Common myeloid progenitor, CD34-positive (primary cell): ENCODE results near the gene ACACB.

Experiments
- CTCF ChIA-PET: fragments of 350-600 bp; sonication (Branson Sonifier 250); formaldehyde crosslinking; loops from one replicate; lab custom pipeline; 2021; ENCODE audit warnings: antibody characterized with exemption; lab: Charles Lee
- POLR2A ChIA-PET: fragments of 350-600 bp; sonication (Branson Sonifier 250); formaldehyde crosslinking; loops from one replicate; lab custom pipeline; 2021; ENCODE audit warnings: antibody characterized with exemption; lab: Charles Lee
- DNase-seq, 3 donors: peaks; one replicate each; pipeline versions ENCODE4 v3.0.0 to v3.0.0-alpha.2; 2013
- H3K27ac ChIP-seq, 2 experiments: 1 replicate in 1 of 2; 2 replicates in 1 of 2; pipeline ENCODE4 v1.7.0; 2013; ENCODE audit warnings: inconsistent platforms in 2 of 2, low read length in 2 of 2, mild to moderate bottlenecking in 2 of 2, low read depth in 1 of 2, moderate library complexity in 1 of 2; ENCODE audit not compliant: severe bottlenecking in 2 of 2, insufficient read depth in 1 of 2, poor library complexity in 1 of 2
- H3K27me3 ChIP-seq, 5 experiments: replicated peaks in 2 of 5; 1 replicate in 3 of 5; 2 replicates in 2 of 5; pipeline versions ENCODE4 v1.6.1 to v1.7.0; 2013; ENCODE audit warnings: low read length in 4 of 5, mild to moderate bottlenecking in 2 of 5, moderate library complexity in 2 of 5, inconsistent platforms in 1 of 5; ENCODE audit not compliant: insufficient read depth in 5 of 5, control insufficient read depth in 4 of 5
- H3K36me3 ChIP-seq, 4 experiments: 1 replicate in 2 of 4; 2 replicates in 2 of 4; pipeline versions ENCODE4 v1.6.1 to v1.7.0; 2013; ENCODE audit warnings: low read length in 3 of 4, control low read depth in 1 of 4, mild to moderate bottlenecking in 1 of 4; ENCODE audit not compliant: control insufficient read depth in 4 of 4, insufficient read depth in 4 of 4
- H3K4me1 ChIP-seq, 4 experiments: 1 replicate in 3 of 4; 2 replicates in 1 of 4; pipeline versions ENCODE4 v1.6.1 to v1.7.1; 2013; ENCODE audit warnings: low read length in 3 of 4, mild to moderate bottlenecking in 3 of 4, control low read depth in 1 of 4, inconsistent platforms in 1 of 4, moderate library complexity in 1 of 4; ENCODE audit not compliant: control insufficient read depth in 4 of 4, insufficient read depth in 4 of 4; ENCODE audit errors: control extremely low read depth in 1 of 4
- H3K4me3 ChIP-seq, 7 experiments: 1 replicate in 4 of 7; 2 replicates in 3 of 7; pipeline versions ENCODE4 v1.5.1 to v1.7.0; 2013; ENCODE audit warnings: mild to moderate bottlenecking in 7 of 7, low read length in 6 of 7, moderate library complexity in 6 of 7, inconsistent platforms in 2 of 7, low read depth in 2 of 7, control low read depth in 1 of 7; ENCODE audit not compliant: insufficient read depth in 4 of 7, control insufficient read depth in 1 of 7; ENCODE audit errors: extremely low read depth in 1 of 7
- H3K9me3 ChIP-seq, 5 experiments: 1 replicate in 4 of 5; 2 replicates in 1 of 5; pipeline versions ENCODE4 v1.6.1 to v1.7.1; 2013; ENCODE audit warnings: low read length in 4 of 5, mild to moderate bottlenecking in 2 of 5, inconsistent platforms in 1 of 5, low read depth in 1 of 5, moderate library complexity in 1 of 5; ENCODE audit not compliant: control insufficient read depth in 4 of 5, insufficient read depth in 2 of 5; ENCODE audit errors: control extremely low read depth in 1 of 5
- WGBS: methylation state at CpG from one replicate; pipeline ENCODE4 v1.1.5; 2013; ENCODE audit not compliant: insufficient coverage; 5-methylcytosine and 5-hydroxymethylcytosine counted together

Gene ACACB

GRCh38 chr12:109219938-109220337 is 103.6 kb downstream of the ACACB start:
- H3K27me3 ChIP-seq, result no peaks in the 10 kb centered on the region
- no peaks in the 10 kb centered on the region for H3K9me3 ChIP-seq
- H3K36me3 ChIP-seq, result peaks cover 0 to 34% (median 6%) of the 10 kb centered on the region in 4 experiments
- H3K27ac ChIP-seq, result no peak overlapping the region
- ChIA-PET POLR2A (no interaction called here), CTCF (no interaction called here)
- no peak overlapping the region for H3K4me3 ChIP-seq
- no peaks in the 10 kb centered on the region for H3K4me1 ChIP-seq
- WGBS, result no CpG with 5 or more reads among the region's 2 CpGs
- DNase-seq, result no peak

- WGBS, result 98% methylated on average over 7 of the region's 10 CpGs
- no peak overlapping the region for H3K4me3 ChIP-seq
- H3K36me3 ChIP-seq, result peaks cover 0 to 38% (median 5%) of the 10 kb centered on the region in 4 experiments
- no peaks in the 10 kb centered on the region for H3K9me3 ChIP-seq
- POLR2A ChIA-PET, result no interaction called here
- H3K27me3 ChIP-seq, result no peaks in the 10 kb centered on the region
- no peak overlapping the region for H3K27ac ChIP-seq
- CTCF ChIA-PET, result no interaction called here
- no peak for DNase-seq
- H3K4me1 ChIP-seq, result no peaks in the 10 kb centered on the region
These were observed 105.0 kb downstream of the ACACB start for GRCh38 chr12:109221277-109221931.

GRCh38 chr12:109222062-109222461 is 105.7 kb downstream of the ACACB start:
- no peaks in the 10 kb centered on the region for H3K4me1 ChIP-seq
- ChIA-PET POLR2A (no interaction called here), CTCF (no interaction called here)
- H3K4me3 ChIP-seq, result no peak overlapping the region
- peaks cover 0 to 34% (median 3%) of the 10 kb centered on the region in 4 experiments for H3K36me3 ChIP-seq
- no peaks in the 10 kb centered on the region for H3K9me3 ChIP-seq
- no peak overlapping the region for H3K27ac ChIP-seq
- WGBS, result 98% methylated on average over 7 of the region's 7 CpGs
- DNase-seq, result no peak
- no peaks in the 10 kb centered on the region for H3K27me3 ChIP-seq

GRCh38 chr12:109222496-109222895 is 106.1 kb downstream of the ACACB start:
- CTCF ChIA-PET, result no interaction called here
- Histone ChIP-seq H3K9me3 (no peaks in the 10 kb centered on the region), H3K27me3 (no peaks in the 10 kb centered on the region), H3K27ac (no peak overlapping the region), H3K36me3 (peaks cover 0 to 36% (median 3%) of the 10 kb centered on the region in 4 experiments), H3K4me3 (no peak overlapping the region), H3K4me1 (no peaks in the 10 kb centered on the region)
- no peak for DNase-seq
- POLR2A ChIA-PET, result no interaction called here
- WGBS, result 93% methylated on average over 18 of the region's 18 CpGs

GRCh38 chr12:109223211-109223610 is 106.8 kb downstream of the ACACB start:
- WGBS, result 100% methylated on average over 7 of the region's 10 CpGs
- ChIA-PET CTCF (interaction anchor here (0.5 to 0.6 kb wide), 2 partner anchors 8 to 204 kb away, joined by 3 to 4 read pairs; no protein-coding TSS in a partner anchor), POLR2A (no interaction called here)
- Histone ChIP-seq H3K4me1 (no peaks in the 10 kb centered on the region), H3K27me3 (no peaks in the 10 kb centered on the region), H3K27ac (no peak overlapping the region), H3K9me3 (no peaks in the 10 kb centered on the region), H3K4me3 (no peak overlapping the region), H3K36me3 (peaks cover 0 to 33% (median 3%) of the 10 kb centered on the region in 4 experiments)
- no peak for DNase-seq

GRCh38 chr12:109223868-109224267 is 107.5 kb downstream of the ACACB start:
- 94% methylated on average over 4 of the region's 5 CpGs for WGBS

GRCh38 chr12:109228664-109229063 is 112.3 kb downstream of the ACACB start:
- CTCF ChIA-PET, result no interaction called here
- H3K9me3 ChIP-seq, result no peaks in the 10 kb centered on the region
- POLR2A ChIA-PET, result no interaction called here
- peaks cover 0 to 46% (median 6%) of the 10 kb centered on the region in 4 experiments for H3K36me3 ChIP-seq
- no peak overlapping the region for H3K27ac ChIP-seq
- DNase-seq, result no peak
- H3K4me3 ChIP-seq, result no peak overlapping the region
- WGBS, result 100% methylated on average over 4 of the region's 4 CpGs
- H3K4me1 ChIP-seq, result no peaks in the 10 kb centered on the region
- H3K27me3 ChIP-seq, result no peaks in the 10 kb centered on the region

More at GRCh38 chr12:109223868-109224267, 107.5 kb downstream of the ACACB start:
- no peaks in the 10 kb centered on the region for H3K27me3 ChIP-seq
- no peaks in the 10 kb centered on the region for H3K4me1 ChIP-seq
- POLR2A ChIA-PET, result no interaction called here
- no peak overlapping the region for H3K4me3 ChIP-seq
- H3K27ac ChIP-seq, result no peak overlapping the region
- H3K9me3 ChIP-seq, result no peaks in the 10 kb centered on the region
- H3K36me3 ChIP-seq, result peaks cover 0 to 34% (median 3%) of the 10 kb centered on the region in 4 experiments
- no peak for DNase-seq
- CTCF ChIA-PET, result interaction anchor here (0.6 kb wide), 1 partner anchor 204 kb away, joined by 3 read pairs; no protein-coding TSS in a partner anchor
